ENCODE data around the gene NR2F1.

Gene NR2F1

DNA sequence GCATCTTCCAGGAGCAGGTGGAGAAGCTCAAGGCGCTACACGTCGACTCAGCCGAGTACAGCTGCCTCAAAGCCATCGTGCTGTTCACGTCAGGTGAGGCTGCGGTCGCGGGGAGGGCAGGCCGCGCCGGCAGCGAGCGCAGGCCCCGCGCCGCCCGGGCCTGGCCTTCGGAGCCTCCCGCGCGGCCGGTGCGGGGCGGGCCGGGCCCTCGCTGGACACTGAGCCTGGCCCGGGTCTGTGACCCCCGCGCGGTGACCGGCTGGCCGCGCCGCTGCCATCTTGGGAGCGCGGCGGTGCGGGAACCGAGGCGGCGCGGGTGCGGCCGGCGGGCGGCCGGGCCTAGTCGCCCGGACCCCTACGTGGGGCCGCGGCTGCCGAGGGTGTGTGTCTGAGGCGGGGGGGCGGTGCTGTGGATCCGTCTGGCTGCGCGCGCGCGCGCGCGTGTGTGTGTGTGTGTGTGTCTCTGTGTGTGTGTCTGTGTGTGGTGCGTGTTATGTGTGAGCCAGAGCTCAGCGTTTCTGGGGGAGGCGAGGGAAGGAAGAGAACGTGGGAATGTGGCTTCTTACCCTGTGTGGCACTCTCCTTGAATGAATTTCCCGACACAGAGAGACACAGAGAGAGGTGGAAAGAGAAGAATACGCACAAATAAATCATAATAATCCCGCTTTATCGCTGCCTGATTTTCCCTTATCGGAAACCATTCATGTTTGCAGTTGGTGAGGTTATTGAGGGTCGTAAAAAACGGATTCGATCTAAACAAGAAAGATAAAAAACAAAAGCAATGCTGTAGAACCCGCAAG, 5.5 kb downstream of the NR2F1 start:
- H3K4me3 ChIP-seq (replicated peaks; ENCODE audit: low read depth, low read length): no peak overlapping the region

GRCh38 chr5:93589152-93589828, 6.3 kb downstream of the NR2F1 start:
- no peak for DNase-seq (ENCODE audit: extremely low read depth, insufficient read length)
- no peak for TF ChIP-seq CTCF (IDR thresholded peaks at IDR 0.05; ENCODE audit: insufficient read depth, low read length, poor library complexity, severe bottlenecking)
- H3K4me3 ChIP-seq (replicated peaks; ENCODE audit: low read depth, low read length): no peak overlapping the region
- no peaks in the 10 kb centered on the region for H3K36me3 ChIP-seq (ENCODE audit: control insufficient read depth, insufficient read depth, low read length)
- H3K27me3 ChIP-seq (replicated peaks; ENCODE audit: control insufficient read depth, insufficient read depth, low read length): peaks cover 1% of the 10 kb centered on the region; the same call in 1 of the 2 replicates

More for the DNA sequence above, 5.5 kb downstream of the NR2F1 start:
- Histone ChIP-seq H3K36me3 (ENCODE audit: control insufficient read depth, insufficient read depth, low read length) (no peaks in the 10 kb centered on the region), H3K27me3 (replicated peaks; ENCODE audit: control insufficient read depth, insufficient read depth, low read length) (peaks cover under 1% of the 10 kb centered on the region; the same call in 1 of the 2 replicates)
- no peak for TF ChIP-seq CTCF (IDR thresholded peaks at IDR 0.05; ENCODE audit: insufficient read depth, low read length, poor library complexity, severe bottlenecking)
- DNase-seq (ENCODE audit: extremely low read depth, insufficient read length): no peak

DNA sequence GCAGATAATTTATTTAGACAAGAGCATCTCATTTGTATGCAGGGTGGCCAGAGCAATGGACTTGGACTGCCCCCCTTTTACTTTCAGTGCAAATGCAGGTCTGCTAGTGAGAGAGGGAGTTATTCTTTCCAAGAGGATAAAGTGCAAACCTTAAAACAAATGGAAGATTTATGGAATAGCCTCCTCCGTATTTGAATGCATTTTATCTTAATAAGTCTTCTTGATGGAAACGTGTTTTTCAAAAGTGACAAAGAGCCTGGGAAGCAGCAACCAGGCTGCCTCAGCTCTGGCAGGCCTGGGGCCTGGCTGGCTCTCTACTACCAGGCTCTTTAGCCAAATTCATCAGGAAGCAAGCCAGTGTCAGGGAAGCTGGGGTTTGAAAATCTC, 6.8 kb downstream of the NR2F1 start:
- no peak for DNase-seq (ENCODE audit: extremely low read depth, insufficient read length)
- Histone ChIP-seq H3K36me3 (ENCODE audit: control insufficient read depth, insufficient read depth, low read length) (no peaks in the 10 kb centered on the region), H3K27me3 (replicated peaks; ENCODE audit: control insufficient read depth, insufficient read depth, low read length) (peaks cover 1% of the 10 kb centered on the region; the same call in 1 of the 2 replicates), H3K4me3 (replicated peaks; ENCODE audit: low read depth, low read length) (no peak overlapping the region)
- TF ChIP-seq CTCF (IDR thresholded peaks at IDR 0.05; ENCODE audit: insufficient read depth, low read length, poor library complexity, severe bottlenecking): no peak

GRCh38 chr5:93590493-93590892, 7.5 kb downstream of the NR2F1 start:
- Histone ChIP-seq H3K27me3 (replicated peaks; ENCODE audit: control insufficient read depth, insufficient read depth, low read length) (peaks cover 1% of the 10 kb centered on the region; the same call in 1 of the 2 replicates), H3K36me3 (ENCODE audit: control insufficient read depth, insufficient read depth, low read length) (no peaks in the 10 kb centered on the region), H3K4me3 (replicated peaks; ENCODE audit: low read depth, low read length) (no peak overlapping the region)
- no peak for DNase-seq (ENCODE audit: extremely low read depth, insufficient read length)
- no peak for TF ChIP-seq CTCF (IDR thresholded peaks at IDR 0.05; ENCODE audit: insufficient read depth, low read length, poor library complexity, severe bottlenecking)

DNA sequence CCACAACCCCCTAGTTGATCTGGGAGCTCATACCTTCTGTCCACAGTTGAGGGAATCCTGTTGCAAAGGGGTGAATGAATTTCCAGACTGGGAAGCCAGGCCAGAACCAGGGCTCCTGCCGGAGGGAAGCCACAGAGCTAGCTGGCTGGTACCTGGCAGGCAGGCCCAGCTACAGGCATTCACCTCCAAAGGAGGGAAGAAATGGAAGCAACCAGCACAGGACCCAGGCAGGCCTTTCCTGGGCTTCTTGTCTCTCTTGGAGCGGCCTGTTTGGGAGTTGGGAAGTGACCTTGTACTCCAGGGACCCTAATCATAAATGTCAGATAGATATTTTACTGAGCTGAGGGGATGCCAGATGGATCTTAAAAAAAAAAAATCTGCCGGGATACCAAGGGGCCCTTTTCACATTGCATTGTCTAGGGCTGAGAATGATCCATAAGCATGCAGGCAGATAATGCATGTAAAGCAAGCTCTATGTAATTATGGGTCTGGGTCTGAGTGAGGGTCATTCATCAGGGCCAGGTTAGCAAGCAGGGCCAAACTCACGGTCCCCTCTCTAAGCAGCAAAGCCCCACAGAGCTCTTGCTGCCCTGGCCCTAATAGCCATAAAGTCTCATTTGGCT, 8.4 kb downstream of the NR2F1 start:
- TF ChIP-seq CTCF (IDR thresholded peaks at IDR 0.05; ENCODE audit: insufficient read depth, low read length, poor library complexity, severe bottlenecking): no peak
- Histone ChIP-seq H3K4me3 (replicated peaks; ENCODE audit: low read depth, low read length) (no peak overlapping the region), H3K36me3 (ENCODE audit: control insufficient read depth, insufficient read depth, low read length) (no peaks in the 10 kb centered on the region), H3K27me3 (replicated peaks; ENCODE audit: control insufficient read depth, insufficient read depth, low read length) (peaks cover 1% of the 10 kb centered on the region)
- DNase-seq (ENCODE audit: extremely low read depth, insufficient read length): no peak

All from GM06990 (cell line).